Chondrocyte (in vitro differentiated cells): Measurements from ENCODE around the gene ADRA2C. TPM values are rescaled to one million over a fixed set of nuclear protein-coding genes. Genes with fewer than 3 reads are reported as not detected.
"Not testable (repeated sequence)": the region's sequence is repeated elsewhere in the genome, so short reads cannot be mapped to it uniquely, and the experiment has no call there.

Source experiments
- DNase-seq: peaks from one replicate; pipeline ENCODE4 v3.0.0; 2021; ENCODE audit warnings: mixed read lengths, low spot score
- H3K27ac Mint-ChIP-seq: one replicate; pipeline ENCODE4 v1.8.0; 2021; ENCODE audit warnings: mild to moderate bottlenecking, moderate library complexity, mixed read lengths; ENCODE audit not compliant: unreplicated experiment
- H3K27me3 Mint-ChIP-seq: 2 replicates; pipeline ENCODE4 v1.8.0; 2021; ENCODE audit warnings: low read depth, mixed read lengths
- H3K36me3 Mint-ChIP-seq: 2 replicates; pipeline ENCODE4 v1.8.0; 2021; ENCODE audit warnings: low read depth, mixed read lengths
- H3K4me1 Mint-ChIP-seq: 2 replicates; pipeline ENCODE4 v1.8.0; 2021; ENCODE audit warnings: low read depth, mild to moderate bottlenecking, mixed read lengths
- H3K4me3 Mint-ChIP-seq: one replicate; pipeline ENCODE4 v1.8.0; 2021; ENCODE audit warnings: mild to moderate bottlenecking, moderate library complexity, mixed read lengths; ENCODE audit not compliant: unreplicated experiment
- H3K9me3 Mint-ChIP-seq: 2 replicates; pipeline ENCODE4 v1.8.0; 2021; ENCODE audit warnings: low read depth, mixed read lengths
- CTCF ChIP-seq: fragments of 200-600 bp; sonication (generic); IDR thresholded peaks from 2 replicates; pipeline ENCODE4 v1.5.0; 2021; ENCODE audit warnings: antibody characterized with exemption, mild to moderate bottlenecking, moderate library complexity
- total RNA-seq: library from RNA; stranded (reverse); gene quantifications from 3 replicates; pipeline ENCODE4 v1.2.1, GENCODE V29; 2021

Gene ADRA2C
- total RNA-seq, 1 donor from 2014 or later = 1.6 TPM

DNA sequence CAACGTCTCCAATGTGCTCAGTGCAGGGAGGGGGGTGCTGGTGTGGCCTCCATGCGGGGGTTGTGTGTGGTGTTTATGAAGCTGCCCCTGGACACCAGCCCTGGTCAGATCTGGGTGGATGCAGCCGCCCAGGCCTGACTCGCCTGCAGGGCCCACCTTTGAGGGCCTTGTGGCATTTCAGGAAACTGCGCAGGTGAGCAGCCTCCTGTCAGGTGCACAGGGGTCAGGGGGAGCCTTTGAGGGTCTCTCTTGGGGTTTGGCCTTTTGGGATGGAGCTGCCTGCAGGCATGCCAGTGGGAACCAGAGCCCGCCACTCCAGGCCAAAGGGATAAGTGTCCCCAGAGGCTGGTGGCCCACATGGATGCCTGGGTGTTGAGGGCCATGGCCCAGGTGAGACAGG lies 45.4 kb downstream of the ADRA2C start:
- Mint-ChIP-seq H3K9me3 (no peaks in the 10 kb centered on the region), H3K27ac (no peak overlapping the region), H3K4me1 (no peaks in the 10 kb centered on the region), H3K4me3 (no peak overlapping the region), H3K36me3 (no peaks in the 10 kb centered on the region), H3K27me3 (peaks cover 29% of the 10 kb centered on the region)
- DNase-seq = peak; percentile 70
- no peak for TF ChIP-seq CTCF

DNA sequence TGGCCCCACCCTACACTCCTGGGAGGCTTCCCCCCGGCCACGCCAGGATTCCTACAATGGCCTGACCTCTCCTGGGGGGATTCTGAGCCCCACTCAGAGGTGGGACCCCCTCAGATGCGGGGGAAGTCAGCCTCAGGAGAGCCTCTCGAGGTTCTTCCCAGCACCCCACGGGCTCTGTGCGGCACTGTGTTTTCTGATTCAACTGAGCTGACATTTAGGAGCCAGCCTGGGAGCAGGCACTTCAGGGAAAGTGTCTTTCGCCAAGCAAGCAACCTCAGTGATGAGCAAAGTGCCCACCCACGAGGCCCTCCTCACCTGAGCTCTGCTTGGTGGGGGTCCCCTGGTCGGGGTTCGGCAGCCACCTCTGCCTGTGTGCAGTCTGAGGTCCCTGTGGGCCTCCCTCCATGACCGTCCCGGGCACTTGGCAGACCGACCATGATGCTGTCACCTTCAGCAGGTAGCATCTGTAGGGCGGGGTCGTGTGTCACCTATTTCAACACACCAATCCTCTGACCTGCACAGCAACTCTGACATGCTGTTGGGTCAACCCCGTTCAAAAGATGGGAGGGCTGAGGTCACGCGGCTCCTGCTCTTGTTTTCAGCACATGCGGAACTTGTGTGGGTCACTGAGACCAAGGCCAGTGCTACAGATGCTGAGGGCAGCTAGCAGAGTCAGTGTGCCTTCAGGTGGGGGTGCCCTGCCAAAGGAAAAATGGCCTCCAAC lies 46.2 kb downstream of the ADRA2C start:
- H3K36me3 Mint-ChIP-seq = no peaks in the 10 kb centered on the region
- DNase-seq = peak; percentile 84
- no peaks in the 10 kb centered on the region for H3K4me1 Mint-ChIP-seq
- no peak overlapping the region for H3K27ac Mint-ChIP-seq
- no peak overlapping the region for H3K4me3 Mint-ChIP-seq
- no peak for TF ChIP-seq CTCF
- peaks cover 5% of the 10 kb centered on the region for H3K9me3 Mint-ChIP-seq
- peaks cover 26% of the 10 kb centered on the region for H3K27me3 Mint-ChIP-seq

GRCh38 chr4:3813151-3814052 lies 47.2 kb downstream of the ADRA2C start:
- peaks cover 5% of the 10 kb centered on the region for H3K9me3 Mint-ChIP-seq
- H3K4me3 Mint-ChIP-seq = no peak overlapping the region
- TF ChIP-seq CTCF = no peak
- H3K36me3 Mint-ChIP-seq = no peaks in the 10 kb centered on the region
- no peak overlapping the region for H3K27ac Mint-ChIP-seq
- no peaks in the 10 kb centered on the region for H3K4me1 Mint-ChIP-seq
- peak; percentile 61 for DNase-seq
- peaks cover 16% of the 10 kb centered on the region for H3K27me3 Mint-ChIP-seq

DNA sequence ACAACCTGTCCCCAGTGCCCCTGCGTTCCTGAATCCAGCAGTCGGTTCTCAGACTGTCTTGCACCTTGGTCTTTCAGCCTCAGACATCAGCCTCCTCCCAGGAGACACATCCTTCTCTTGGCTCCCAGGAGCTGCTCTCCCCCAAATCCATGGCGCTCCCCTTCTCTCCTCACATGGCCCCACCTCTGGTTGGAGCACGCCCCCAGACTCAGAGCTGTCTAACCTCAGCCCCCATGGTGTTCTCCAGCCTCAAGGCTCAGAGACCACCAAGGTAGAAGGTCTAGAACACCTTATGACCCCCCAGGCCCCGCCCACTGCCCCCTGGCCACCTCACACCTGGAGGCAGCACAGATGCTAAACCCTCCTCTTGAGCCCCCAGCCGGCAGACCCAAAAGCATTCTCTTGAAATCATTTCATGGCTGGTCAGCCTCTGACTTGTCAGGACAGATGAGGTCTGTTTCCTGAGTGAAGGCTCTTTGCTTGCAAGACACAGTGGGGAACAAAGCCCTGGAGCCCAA lies 47.9 kb downstream of the ADRA2C start:
- H3K27me3 Mint-ChIP-seq = peaks cover 13% of the 10 kb centered on the region
- no peaks in the 10 kb centered on the region for H3K36me3 Mint-ChIP-seq
- peaks cover 8% of the 10 kb centered on the region for H3K9me3 Mint-ChIP-seq
- H3K27ac Mint-ChIP-seq = no peak overlapping the region
- H3K4me3 Mint-ChIP-seq = no peak overlapping the region
- no peak for TF ChIP-seq CTCF
- no peaks in the 10 kb centered on the region for H3K4me1 Mint-ChIP-seq
- DNase-seq = peak; percentile 58

GRCh38 chr4:3814838-3815237 lies 48.7 kb downstream of the ADRA2C start:
- not testable (repeated sequence) for DNase-seq, H3K4me3 Mint-ChIP-seq, H3K27ac Mint-ChIP-seq, H3K9me3 Mint-ChIP-seq, H3K4me1 Mint-ChIP-seq, H3K36me3 Mint-ChIP-seq
- peaks cover 13% of the 10 kb centered on the region for H3K27me3 Mint-ChIP-seq
